Medulla oblongata (tissue), 1 donor: ENCODE data around the gene GNPTG.
"Not testable (repeated sequence)": the region's sequence is repeated elsewhere in the genome, so short reads cannot be mapped to it uniquely, and the experiment has no call there.

Source experiments
- DNase-seq: peaks from one replicate; pipeline ENCODE4 v3.0.0-alpha.2; 2015; ENCODE audit errors: extremely low spot score

Gene GNPTG

DNA sequence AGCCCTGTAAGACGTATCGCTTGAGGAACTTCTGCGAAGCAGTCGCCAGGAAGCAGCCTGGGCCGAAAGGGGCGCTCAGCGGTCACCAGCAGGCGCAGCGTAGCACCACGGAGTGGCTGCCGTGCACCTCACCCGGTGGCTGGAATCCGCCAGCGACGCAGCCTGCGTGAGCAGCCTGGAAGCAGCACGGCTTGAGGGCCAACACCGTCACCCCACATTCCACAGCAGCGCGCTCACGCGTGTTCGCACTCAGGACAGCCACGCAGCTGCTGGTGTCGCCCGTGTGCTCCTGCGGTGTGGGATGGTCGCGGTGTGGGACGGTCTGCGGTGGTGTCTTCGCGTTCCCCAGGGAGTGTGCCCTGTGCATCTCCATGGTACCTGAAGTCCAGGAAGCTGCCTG is 32.7 kb upstream of the GNPTG start:
- no peak for DNase-seq

DNA sequence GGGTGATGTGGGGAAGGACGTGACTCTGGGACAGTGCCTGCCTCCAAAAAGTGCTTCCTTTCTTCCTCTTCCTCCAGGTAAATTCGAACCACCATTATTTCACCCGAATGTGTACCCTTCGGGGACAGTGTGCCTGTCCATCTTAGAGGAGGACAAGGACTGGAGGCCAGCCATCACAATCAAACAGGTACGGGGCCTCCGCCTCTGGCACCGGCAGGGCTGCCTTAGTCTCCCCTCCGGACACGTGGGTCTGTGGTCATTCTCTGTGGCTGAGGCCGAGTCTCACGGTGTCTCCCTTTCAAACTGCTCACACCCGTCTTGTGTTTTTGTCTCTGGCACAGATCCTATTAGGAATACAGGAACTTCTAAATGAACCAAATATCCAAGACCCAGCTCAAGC is 31.6 kb upstream of the GNPTG start:
- no peak for DNase-seq

DNA sequence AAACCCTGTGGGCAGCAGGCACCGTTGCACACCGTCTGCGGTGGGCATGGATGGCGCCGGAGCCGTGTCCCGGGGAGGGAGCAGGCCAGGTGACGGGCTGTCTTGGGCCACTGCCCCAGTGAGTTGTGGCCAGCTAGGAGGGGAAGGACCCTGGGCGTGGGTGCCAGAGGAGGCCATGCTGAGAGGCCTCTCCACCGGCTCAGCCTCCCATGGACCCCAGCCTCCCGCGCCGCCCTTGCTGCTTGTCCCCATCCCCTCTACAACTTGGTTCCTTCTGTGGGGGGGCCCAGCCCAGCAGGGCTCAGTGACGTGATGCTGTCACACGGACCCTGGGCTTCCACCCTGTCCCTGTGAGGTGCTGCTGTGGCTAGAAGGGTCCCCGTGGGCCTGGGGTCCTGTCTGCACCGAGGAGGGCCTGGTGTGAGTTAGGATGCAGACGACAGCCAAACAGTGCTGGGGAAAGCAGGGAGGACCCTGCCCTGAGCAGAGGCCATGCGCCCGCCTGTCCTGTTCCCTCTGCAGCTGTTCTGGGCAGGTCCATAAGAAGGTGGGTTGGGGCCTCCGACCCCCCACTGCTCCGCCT is 31.0 kb upstream of the GNPTG start:
- DNase-seq: no peak

DNA sequence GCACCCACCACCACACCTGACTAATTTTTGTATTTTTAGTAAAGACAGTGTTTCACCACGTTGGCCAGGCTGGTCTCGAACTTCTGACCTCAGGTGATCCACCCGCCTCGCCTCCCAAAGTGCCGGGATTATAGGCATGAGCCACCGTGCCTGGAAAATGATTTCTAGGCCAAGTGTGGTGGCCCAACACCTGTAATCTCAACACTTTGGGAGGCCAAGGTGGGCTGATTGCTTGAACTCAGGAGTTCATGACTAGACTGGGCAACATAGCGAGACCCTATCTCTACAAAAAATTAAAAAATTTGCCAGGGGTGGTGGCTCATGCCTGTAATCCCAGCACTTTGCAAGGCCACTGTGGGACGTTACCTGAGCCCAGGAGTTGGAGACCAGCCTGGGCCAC is 29.3 kb upstream of the GNPTG start:
- DNase-seq: no peak

DNA sequence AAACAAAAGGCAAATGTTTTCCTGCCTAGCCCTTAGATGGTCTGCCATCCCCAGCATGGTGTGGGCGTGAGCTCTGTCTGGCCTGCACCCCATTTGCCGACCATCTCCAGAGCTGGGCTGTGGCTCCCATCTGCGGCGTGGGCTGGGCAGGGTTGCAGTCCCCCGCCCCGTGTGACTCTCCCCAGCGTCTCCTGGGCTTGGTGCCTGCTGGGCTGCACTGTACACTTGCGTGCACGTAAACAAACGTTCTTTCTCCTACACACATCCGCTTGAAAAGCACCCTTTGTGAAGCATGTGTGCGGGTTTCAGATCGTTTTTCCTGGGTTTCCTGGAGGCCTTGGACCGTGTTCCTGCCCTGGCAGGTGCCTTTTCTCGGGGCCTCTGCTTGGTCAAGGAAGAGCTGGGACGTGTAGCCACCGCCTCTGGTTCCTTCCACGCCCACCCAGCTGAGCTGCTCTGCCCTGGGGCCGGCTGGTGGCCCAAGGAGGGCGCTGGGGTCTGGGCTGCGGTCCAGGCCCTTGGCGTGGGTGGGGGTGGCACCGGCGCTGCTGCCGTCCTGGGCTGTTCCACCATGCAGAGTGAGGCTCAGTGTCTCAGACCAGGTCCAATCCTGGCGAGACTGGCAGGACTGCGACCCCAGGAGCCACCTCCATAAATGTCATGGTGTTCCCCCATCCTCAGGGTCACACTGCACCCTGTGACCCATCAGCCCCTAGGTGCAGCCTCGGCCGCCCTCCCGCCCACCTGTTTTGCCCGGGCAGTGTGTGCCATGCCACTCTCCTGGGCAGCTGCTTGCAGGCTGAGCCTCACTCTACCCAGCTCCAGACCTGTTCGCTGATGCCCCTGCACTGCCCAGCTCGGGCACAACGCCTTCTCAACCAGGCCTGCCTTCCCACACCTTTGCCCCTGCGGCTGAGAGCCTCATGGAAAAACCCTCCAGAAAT is 28.2 kb upstream of the GNPTG start:
- DNase-seq: peak; percentile 54

DNA sequence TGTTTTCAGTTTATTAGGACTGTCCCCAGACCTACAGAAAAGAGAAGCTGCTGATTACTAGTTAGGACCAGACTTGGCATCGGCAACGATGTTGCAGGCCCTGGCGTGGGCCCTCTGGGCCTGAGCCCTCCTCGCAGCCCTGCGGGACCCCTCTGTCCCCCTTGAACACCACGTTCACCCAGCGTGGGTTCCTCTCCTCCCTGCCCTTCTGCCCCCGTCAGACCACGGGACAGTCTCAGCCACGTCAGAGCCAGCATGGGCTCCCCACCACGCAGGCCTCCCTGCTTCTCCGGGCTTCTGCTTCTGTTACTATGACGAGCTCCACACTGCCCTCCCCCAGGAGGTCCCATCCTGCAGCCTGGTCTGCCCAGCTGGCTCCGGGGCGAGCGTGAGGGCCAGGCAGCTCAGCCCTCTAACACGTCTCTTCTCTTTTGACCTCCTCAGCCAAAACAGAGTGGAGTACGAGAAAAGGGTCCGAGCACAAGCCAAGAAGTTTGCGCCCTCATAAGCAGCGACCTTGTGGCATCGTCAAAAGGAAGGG is 27.4 kb upstream of the GNPTG start:
- no peak for DNase-seq

DNA sequence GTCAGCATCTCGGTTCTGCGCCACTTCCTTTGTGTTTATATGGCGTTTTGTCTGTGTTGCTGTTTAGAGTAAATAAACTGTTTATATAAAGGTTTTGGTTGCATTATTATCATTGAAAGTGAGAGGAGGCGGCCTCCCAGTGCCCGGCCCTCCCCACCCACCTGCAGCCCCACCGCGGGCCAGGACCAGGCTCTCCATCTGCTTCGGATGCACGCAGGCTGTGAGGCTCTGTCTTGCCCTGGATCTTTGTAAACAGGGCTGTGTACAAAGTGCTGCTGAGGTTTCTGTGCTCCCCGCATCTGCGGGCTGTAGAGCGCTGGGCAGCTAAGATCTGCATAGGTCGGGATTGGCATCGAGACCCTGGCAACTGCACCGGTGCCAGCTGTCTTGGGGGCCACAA is 26.5 kb upstream of the GNPTG start:
- DNase-seq: no peak

DNA sequence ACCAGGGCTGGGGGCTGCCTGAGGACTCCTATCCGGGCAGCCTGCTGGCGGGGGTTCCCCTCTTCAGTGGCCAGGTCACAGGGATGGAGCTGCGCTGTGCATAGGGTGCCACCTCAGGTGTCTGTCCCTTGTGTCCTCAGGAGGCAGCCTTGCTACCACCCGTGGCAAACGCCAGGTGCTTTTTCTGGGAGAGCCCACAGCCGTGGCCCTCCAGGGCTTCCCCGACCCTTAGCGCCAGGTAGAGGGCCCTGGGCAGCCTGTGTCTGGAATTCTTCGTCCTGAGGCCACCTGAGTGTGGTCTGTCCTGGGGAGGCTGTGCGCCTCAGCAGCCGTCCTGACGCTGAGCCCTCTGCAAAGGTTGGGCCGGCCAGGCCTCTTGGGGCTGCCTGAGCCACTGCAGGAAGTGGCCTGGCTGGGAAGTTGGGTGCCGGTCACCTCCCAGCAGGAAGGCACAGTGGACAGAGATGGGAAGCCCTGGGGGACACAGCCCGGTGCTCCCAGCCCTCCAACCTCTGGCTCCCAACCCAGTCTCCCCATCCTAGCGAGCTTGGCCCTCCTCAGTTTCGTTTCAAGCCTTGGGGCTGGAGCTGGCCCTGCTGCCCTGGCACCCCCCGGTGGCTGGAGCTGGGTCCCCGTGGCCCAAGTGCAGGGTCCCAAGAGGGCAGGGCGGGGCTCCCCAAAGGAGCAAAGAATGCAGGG is 25.9 kb upstream of the GNPTG start:
- no peak for DNase-seq

DNA sequence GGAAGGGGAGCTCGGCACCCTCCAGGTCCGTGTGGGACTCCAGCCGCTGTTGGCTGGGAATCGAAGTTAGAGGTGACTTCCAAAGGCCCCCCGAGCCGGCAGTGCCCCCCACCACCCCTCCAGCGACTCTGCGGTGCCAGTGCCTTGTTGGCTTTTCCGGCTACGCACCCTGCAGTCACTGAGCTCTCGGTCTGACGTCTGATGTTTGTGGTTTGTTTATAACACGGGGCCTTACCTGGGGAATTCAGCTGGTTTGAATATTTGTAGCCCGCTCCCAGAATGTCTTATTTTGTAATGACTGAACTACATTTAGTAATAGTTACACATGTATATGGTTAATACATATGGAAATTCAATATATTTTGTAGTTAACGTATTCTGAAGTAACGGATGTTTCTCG is 25.3 kb upstream of the GNPTG start:
- no peak for DNase-seq

DNA sequence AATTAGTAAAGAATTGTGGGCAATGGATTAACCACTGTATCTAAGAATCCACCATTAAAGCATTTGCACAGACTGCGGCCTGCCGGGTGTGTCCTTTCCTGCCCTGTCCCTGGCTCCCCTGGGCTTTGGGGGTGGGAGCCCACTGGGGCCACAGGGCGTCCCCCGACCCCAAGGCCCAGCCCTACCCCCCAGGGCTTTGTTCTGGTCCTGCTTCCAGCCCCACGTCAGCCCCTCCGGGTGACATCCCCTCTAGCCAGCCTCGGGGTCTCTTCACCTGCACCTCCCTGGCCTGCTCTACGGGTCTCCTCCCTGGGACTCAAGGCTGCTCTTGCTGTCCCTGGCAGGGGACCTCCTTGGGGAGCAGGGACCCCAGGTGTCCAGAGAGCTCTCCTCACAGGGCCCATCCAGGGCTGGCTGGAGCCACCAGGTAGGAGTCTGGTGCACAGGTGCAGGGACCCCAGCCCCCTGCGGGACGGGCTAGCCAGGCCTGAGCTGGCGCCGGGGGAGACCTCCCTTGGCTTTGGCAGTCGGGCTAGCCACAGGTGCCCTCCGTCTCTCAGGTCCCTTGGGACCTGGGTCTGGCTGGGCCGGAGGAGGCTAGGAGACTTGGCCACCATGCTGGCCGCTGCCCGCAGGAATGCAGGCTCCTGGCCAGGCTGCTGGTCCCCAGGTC is 24.6 kb upstream of the GNPTG start:
- DNase-seq: no peak

DNA sequence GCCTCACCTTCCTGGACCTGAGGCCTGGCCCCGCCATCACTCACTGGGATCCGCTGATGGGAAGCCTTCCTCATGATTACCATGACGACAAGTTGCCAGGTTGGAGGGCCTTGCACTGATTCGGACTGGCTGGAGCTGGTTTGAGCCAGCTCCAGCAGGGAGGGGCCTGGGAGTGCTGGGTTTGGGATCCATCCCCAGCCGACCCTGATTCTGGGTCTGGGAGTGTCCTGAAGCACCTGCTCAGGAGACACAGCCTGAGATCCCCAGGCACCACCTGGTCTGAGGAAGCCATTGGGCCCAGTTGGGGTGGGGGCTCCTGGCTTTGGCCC is 24.1 kb upstream of the GNPTG start:
- no peak for DNase-seq

DNA sequence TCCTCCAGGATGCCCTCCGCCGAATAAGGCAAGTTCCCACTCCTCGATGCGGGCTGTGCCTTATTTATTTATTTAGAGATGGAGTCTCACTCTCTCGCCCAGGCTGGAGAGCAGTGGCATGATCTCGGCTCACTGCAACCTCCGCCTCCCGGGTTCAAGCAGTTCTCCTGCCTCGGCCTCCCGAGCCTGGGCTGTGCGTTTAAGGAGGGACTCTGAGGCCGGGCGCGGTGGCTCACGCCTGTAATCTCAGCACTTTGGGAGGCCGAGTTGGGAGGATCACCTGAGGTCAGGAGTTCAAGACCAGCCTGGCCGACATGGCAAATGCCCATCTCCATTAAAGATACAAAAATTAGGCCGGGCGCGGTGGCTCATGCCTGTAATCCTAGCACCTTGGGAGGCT is 23.6 kb upstream of the GNPTG start:
- not testable (repeated sequence) for DNase-seq

DNA sequence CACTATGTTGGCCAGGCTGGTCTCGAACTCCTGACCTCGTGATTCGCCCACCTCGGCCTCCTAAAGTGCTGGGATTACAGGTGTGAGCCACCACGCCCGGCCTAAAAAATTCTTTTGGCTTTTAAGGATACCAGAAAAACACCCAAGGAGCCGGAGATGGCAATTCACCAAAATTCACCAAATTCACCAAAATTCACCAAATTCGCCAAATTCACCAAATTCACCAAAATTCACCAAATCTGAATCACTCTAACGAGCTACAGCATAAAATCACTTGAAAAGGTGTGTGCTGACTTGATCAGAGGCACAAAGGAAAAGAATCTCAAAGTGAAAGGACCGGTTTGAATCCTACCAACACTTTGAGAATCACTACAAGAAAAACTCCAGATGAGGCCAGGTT is 22.8 kb upstream of the GNPTG start:
- DNase-seq: not testable (repeated sequence)

DNA sequence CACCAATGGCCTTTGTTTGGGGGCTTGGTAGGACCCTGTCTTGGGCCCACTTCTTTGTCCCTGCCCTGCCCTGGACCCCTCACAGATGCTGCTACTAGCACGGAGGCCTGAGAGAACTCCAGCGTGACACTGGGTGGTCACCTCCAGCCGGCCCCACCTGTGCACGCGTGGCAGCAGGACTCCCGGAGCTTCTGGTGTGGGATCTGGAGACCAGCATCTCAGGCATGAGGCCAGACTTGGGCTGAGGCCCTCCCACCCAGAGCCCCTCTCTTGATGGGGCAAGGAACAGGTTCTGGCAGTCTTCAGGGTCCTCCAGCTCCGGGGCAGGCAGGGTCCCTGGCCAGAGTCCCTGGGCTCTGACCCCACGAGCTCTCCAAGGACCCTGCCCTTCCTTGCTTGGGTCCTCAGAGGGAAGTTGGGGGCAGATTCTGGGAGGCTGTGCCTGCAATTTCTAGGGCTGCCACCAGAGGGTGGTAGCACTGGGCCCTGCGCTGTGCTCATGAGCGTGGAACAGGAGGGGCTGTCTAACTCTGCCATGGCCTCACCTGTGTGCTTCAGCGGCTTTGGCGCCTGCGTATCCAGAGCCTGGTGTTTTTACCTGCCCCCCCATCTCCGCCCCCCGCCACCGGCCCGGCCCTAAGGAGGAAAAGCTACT is 21.3 kb upstream of the GNPTG start:
- DNase-seq: no peak

DNA sequence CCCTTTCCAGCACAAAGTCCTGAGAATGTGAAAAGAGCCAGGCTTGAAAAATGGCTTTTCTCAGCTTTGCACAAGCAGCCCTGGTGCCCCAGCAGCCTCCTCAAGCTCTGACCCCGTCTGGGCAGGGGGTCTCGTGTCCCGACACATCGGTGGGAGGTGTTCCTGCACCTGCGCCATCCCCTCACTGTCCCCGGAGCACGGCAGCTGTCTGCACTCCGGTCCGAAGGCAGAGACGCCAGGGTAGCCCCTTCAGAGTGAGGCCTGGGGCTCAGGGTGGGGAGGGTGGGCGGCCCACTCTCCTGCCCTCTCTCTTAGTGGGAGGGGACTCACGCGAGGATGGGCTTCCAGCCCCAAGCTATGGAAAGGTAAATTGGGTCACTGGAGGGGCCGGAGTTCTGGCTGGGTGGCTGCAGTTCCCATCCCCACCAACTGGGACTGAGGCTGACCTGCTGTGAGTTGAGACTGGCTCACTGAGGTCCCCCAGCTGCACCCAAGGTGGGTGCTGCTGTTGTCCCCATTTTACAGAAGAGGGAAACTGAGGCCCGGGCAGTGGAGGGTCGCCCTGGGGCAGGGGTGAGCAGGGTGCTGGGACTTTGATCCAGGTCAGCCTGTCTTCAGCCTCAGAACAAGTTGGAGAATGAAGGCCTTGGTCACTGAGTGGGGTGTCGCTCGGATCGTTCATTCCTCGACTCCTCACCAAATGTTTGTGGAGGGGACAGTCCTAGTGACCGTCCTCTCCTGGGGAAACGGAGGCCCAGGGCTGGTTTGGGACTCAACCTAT is 20.6 kb upstream of the GNPTG start:
- DNase-seq: no peak

DNA sequence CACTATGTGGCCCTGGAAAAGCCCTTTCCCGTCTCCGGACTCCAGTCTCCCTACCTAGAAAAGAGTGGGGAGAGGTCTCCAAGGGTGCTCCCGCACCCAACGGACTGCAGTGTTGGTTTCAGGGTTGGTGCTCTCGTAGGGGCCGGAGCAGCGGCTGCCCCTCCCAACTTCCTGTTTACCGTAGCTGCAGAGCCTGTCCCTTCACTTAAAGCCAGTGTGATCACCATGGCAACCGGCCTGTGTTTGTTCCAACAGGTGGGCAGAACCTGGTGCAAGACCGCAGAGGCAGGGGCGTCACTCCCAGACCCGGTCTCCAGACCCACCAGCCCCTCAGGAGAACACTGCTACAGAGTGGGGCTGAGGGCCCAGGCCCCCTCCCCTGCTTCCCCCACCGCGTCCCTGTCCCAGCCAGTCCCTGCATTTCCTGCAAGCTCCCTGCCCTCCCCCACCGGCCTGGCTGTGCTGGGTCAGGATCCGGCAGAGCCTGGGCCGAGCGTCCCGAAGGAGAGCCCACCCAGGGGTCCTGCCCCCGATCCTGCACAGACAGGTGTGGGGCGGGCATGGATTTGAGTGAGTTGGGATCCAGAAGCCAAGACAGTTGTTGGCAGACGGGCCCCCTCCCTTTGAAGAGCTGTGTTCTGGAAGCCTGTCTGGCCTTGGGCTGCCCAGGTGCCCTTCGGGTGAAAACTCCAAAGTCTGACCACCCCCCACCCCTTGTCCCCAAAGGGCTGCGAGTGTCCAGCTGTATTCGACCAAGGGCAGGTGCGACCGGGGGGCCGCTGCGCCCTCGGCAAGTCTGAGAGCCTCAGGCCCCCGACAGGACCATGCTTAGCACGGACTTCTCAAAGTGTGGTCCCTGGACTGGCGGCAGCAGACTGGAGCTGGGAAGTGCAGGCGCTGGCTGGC is 19.8 kb upstream of the GNPTG start:
- DNase-seq: no peak

DNA sequence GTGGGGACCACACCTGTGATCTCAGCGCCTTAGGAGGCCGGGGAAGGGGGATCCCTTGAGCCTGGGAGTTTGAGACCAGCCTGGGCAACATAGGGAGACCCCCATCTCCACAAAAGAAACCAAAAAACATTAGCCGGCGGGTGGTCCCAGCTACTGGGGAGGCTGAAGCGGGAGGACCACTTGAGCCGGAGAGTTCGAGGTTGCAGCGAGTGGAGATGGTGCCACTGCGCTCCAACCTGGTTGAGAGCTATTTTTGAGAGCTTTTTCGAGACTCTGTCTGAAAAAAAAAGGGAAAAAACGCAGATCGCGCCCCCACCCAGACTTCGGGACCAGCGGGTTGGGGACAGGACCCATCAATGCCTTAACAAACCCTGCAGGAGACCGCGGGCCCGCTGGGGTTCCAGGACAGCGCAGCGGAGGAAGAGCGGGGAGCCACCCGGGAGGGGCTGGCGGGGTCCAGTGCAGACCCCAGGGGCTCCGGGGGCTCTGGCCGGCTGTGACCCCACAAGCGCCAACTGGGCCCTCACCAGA is 19.0 kb upstream of the GNPTG start:
- DNase-seq: no peak

DNA sequence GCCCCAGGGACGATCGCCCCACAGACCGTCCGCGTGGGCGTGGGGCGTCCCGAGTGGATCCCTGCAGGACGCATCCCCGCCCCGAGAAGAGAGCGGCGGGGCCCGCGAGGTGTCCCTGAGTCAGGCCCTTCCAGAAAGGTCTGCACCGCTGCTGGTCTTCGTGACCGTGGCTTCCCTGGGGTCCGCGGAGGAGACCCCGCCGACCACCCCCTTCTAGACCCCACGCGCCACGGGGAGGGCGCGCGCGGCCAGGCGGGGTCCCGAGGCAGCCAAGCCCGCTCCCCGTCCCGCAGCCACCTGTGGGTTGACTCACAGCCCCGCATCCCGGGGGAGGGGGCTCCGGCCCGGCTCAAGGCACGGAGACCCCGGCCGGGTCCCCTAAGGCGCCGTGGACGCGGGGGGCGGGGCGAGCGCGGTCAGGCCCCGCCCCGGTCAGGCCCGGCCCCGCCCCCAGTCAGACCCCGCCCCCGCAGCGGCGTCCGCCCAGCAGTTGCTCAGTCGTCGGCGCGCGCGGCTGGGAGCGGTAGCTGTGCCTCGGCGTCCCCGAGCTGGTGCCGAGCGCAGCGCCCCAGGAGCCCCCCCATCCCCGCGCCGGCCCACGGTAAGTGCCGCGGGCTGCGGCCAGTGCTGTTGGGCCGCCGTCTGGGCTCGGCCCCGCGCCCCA is 18.4 kb upstream of the GNPTG start, which contains the start of gene BAIAP3:
BAIAP3 (plus strand) TSS at position 497 of the 664 bp plus-strand sequence. CDS start 4,905 bp downstream, outside the sequence.
- no peak for DNase-seq
